ENCODE results near the gene EVL. TPM values are rescaled to one million over a fixed set of nuclear protein-coding genes. Genes with fewer than 3 reads are reported as not detected.

EVL gene
- total RNA-seq, 2 experiments from 2014 or later, result 206 to 298 TPM

GRCh38 chr14:100149851-100150611, 84.8 kb downstream of the EVL start:
- ChIA-PET POLR2A (no interaction called here), CTCF (ENCODE audit: unreplicated experiment) (no interaction called here)
- Histone ChIP-seq H3K4me1 (ENCODE audit: insufficient read depth, low read length, poor library complexity, severe bottlenecking) (peaks cover 22% of the 10 kb centered on the region), H4K20me1 (ENCODE audit: insufficient read depth, low read length) (no peaks in the 10 kb centered on the region), H3K9me3 (ENCODE audit: low read length) (no peaks in the 10 kb centered on the region; the same call in 1 of the 2 replicates), H3K4me3 (ENCODE audit: low read depth, low read length, poor library complexity, severe bottlenecking) (no peak overlapping the region), H3K4me2 (ENCODE audit: low read length) (no peak overlapping the region), H3K27ac (ENCODE audit: low read depth, low read length, poor library complexity, severe bottlenecking) (no peak overlapping the region), H3K9me2 (ENCODE audit: insufficient read depth, low read length) (no peaks in the 10 kb centered on the region), H3K36me3 (ENCODE audit: insufficient read depth, low read length) (peaks cover 7% of the 10 kb centered on the region), H2AFZ (ENCODE audit: low read length) (no peak overlapping the region), H3K79me2 (ENCODE audit: insufficient read depth, low read depth, low read length) (no peaks in the 10 kb centered on the region)
- no peak for DNase-seq (ENCODE audit: low spot score)
- intact Hi-C loops (cut with micrococcal nuclease; ENCODE audit: unreplicated experiment), result no loop called here
- TF ChIP-seq EZH2phosphoT487 (IDR thresholded peaks at IDR 0.05; ENCODE audit: borderline replicate concordance, low read depth, low read length), result no peak
- TF ChIP-seq, protein P1, sequence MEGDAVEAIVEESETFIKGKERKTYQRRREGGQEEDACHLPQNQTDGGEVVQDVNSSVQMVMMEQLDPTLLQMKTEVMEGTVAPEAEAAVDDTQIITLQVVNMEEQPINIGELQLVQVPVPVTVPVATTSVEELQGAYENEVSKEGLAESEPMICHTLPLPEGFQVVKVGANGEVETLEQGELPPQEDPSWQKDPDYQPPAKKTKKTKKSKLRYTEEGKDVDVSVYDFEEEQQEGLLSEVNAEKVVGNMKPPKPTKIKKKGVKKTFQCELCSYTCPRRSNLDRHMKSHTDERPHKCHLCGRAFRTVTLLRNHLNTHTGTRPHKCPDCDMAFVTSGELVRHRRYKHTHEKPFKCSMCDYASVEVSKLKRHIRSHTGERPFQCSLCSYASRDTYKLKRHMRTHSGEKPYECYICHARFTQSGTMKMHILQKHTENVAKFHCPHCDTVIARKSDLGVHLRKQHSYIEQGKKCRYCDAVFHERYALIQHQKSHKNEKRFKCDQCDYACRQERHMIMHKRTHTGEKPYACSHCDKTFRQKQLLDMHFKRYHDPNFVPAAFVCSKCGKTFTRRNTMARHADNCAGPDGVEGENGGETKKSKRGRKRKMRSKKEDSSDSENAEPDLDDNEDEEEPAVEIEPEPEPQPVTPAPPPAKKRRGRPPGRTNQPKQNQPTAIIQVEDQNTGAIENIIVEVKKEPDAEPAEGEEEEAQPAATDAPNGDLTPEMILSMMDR (conservative IDR thresholded peaks at IDR 0.05; ENCODE audit: low read length), result no peak
- BruUV-seq (replicated peaks), result no TSS peak

DNA sequence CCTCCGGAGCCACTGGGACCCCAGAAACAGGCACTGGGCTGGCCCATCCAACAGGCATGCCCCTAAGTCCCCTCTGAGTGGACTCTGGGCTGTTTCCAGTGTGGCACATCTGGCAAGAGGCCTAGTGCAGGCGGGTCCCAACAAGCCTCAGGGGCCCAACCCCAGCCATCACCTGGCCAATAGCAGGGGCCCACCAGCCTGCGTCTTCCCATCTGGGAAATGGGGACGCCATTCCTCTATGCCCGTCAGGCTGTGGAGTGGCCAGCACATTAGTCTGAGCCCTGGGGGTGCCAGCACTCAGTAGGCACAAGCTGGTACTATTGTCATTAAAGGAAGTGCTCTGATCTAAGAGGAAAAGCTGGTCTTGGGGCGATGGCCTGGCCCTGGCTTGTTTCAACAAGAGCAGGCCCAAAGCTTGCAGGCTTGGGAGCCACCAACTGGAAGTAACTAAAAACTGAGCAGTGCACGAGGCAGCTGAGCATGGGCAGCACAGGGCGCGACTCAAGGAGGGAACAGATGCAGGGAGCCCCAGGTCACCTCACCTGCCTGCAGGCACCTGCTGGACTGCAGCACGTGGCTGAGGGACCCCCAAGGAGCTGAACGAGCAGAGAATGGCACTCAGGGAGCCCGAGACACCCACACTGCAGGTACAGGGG, 85.8 kb downstream of the EVL start:
- BruUV-seq (replicated peaks), result no TSS peak
- Histone ChIP-seq H4K20me1 (ENCODE audit: insufficient read depth, low read length) (no peaks in the 10 kb centered on the region), H3K9me2 (ENCODE audit: insufficient read depth, low read length) (no peaks in the 10 kb centered on the region), H3K4me2 (ENCODE audit: low read length) (no peak overlapping the region), H3K79me2 (ENCODE audit: insufficient read depth, low read depth, low read length) (no peaks in the 10 kb centered on the region), H3K27ac (ENCODE audit: low read depth, low read length, poor library complexity, severe bottlenecking) (no peak overlapping the region), H3K36me3 (ENCODE audit: insufficient read depth, low read length) (peaks cover 11% of the 10 kb centered on the region), H2AFZ (ENCODE audit: low read length) (no peak overlapping the region), H3K9me3 (ENCODE audit: low read length) (no peaks in the 10 kb centered on the region; the same call in 1 of the 2 replicates), H3K4me1 (ENCODE audit: insufficient read depth, low read length, poor library complexity, severe bottlenecking) (peaks cover 26% of the 10 kb centered on the region), H3K4me3 (ENCODE audit: low read depth, low read length, poor library complexity, severe bottlenecking) (no peak overlapping the region)
- intact Hi-C loops (cut with micrococcal nuclease; ENCODE audit: unreplicated experiment), result no loop called here
- ChIA-PET CTCF (ENCODE audit: unreplicated experiment) (no interaction called here), POLR2A (interaction anchor here (0.7 kb wide), 1 partner anchor 184 kb away, joined by 3 read pairs; no protein-coding TSS in a partner anchor)
- no peak for TF ChIP-seq EZH2phosphoT487 (IDR thresholded peaks at IDR 0.05; ENCODE audit: borderline replicate concordance, low read depth, low read length)
- TF ChIP-seq, protein P1 (conservative IDR thresholded peaks at IDR 0.05; ENCODE audit: low read length), result no peak
- no peak for DNase-seq (ENCODE audit: low spot score)

GRCh38 chr14:100152091-100152490, 86.9 kb downstream of the EVL start:
- H3K4me2 ChIP-seq (ENCODE audit: low read length), result no peak overlapping the region
- H3K27ac ChIP-seq (ENCODE audit: low read depth, low read length, poor library complexity, severe bottlenecking), result no peak overlapping the region
- H3K9me2 ChIP-seq (ENCODE audit: insufficient read depth, low read length), result no peaks in the 10 kb centered on the region
- no peak overlapping the region for H3K4me3 ChIP-seq (ENCODE audit: low read depth, low read length, poor library complexity, severe bottlenecking)
- H3K79me2 ChIP-seq (ENCODE audit: insufficient read depth, low read depth, low read length), result no peaks in the 10 kb centered on the region
- intact Hi-C loops (cut with micrococcal nuclease; ENCODE audit: unreplicated experiment), result no loop called here
- H3K36me3 ChIP-seq (ENCODE audit: insufficient read depth, low read length), result peaks cover 11% of the 10 kb centered on the region
- H2AFZ ChIP-seq (ENCODE audit: low read length), result no peak overlapping the region
- peaks cover 28% of the 10 kb centered on the region for H3K4me1 ChIP-seq (ENCODE audit: insufficient read depth, low read length, poor library complexity, severe bottlenecking)
- H3K9me3 ChIP-seq (ENCODE audit: low read length), result no peaks in the 10 kb centered on the region; the same call in 1 of the 2 replicates
- no peak for DNase-seq (ENCODE audit: low spot score)
- no peak for TF ChIP-seq EZH2phosphoT487 (IDR thresholded peaks at IDR 0.05; ENCODE audit: borderline replicate concordance, low read depth, low read length)
- TF ChIP-seq, protein P1 (conservative IDR thresholded peaks at IDR 0.05; ENCODE audit: low read length), result no peak
- ChIA-PET POLR2A (no interaction called here), CTCF (ENCODE audit: unreplicated experiment) (no interaction called here)
- BruUV-seq (replicated peaks), result no TSS peak
- H4K20me1 ChIP-seq (ENCODE audit: insufficient read depth, low read length), result no peaks in the 10 kb centered on the region
